Sigmoid colon (tissue), 4 donors: ENCODE data around the gene WFS1.

Experiments used
- CTCF ChIP-seq, 4 experiments: fragments of 450-650 bp in 3 of 4; fragments of 200-600 bp in 1 of 4; IDR thresholded peaks; one replicate each; pipeline ENCODE4 v1.5.1; 2016 to 2019; ENCODE audit warnings: antibody characterized with exemption in 4 of 4, mild to moderate bottlenecking in 3 of 4, moderate library complexity in 2 of 4
- EP300 ChIP-seq, 4 donors: sonication (generic); formaldehyde crosslinking; IDR thresholded peaks; one replicate each; pipeline ENCODE4 v1.6.1; 2017; ENCODE audit warnings: antibody characterized with exemption in 4 of 4
- POLR2A ChIP-seq, 2 donors: fragments of 450-650 bp; IDR thresholded peaks; one replicate each; pipeline ENCODE4 v1.6.1; 2016; ENCODE audit warnings: antibody characterized with exemption in 2 of 2, mild to moderate bottlenecking in 2 of 2, moderate library complexity in 2 of 2
- POLR2AphosphoS5 ChIP-seq, 4 donors: sonication (generic); formaldehyde crosslinking; IDR thresholded peaks; one replicate each; pipeline ENCODE4 v1.6.1; 2017; ENCODE audit warnings: antibody characterized with exemption in 4 of 4

GRCh38 chr4:6280365-6280996 is 10.8 kb downstream of the WFS1 start:
- TF ChIP-seq CTCF (IDR thresholded peaks at IDR 0.05) (no peak), POLR2A (IDR thresholded peaks at IDR 0.05) (no peak), POLR2AphosphoS5 (IDR thresholded peaks at IDR 0.05) (no peak), EP300 (IDR thresholded peaks at IDR 0.05) (no peak)
